GM23338 (cell line): ENCODE results near the gene RIN3. TPM values are rescaled to one million over a fixed set of nuclear protein-coding genes. Genes with fewer than 3 reads are reported as not detected.

ENCODE experiments used
- ATAC-seq: fragments of 200-7000 bp; cut with Tn5 transposase; 3 replicates; pipeline ENCODE4 v1.9.1; 2020
- DNase-seq: peaks from one replicate; pipeline ENCODE4 v3.0.0-alpha.2; 2015; ENCODE audit warnings: low spot score
- H2AFZ ChIP-seq: fragments of 200-600 bp; sonication (generic); 2 replicates; pipeline ENCODE4 v1.8.0; 2016; ENCODE audit warnings: antibody characterized with exemption, mild to moderate bottlenecking, moderate library complexity
- H3F3A ChIP-seq: fragments of 200-600 bp; sonication (generic); replicated peaks from 2 replicates; pipeline ENCODE4 v1.8.0; 2017; ENCODE audit warnings: antibody characterized with exemption, mixed run types, low read depth
- H3K27ac ChIP-seq: fragments of 200-600 bp; sonication (generic); 2 replicates; pipeline ENCODE4 v1.6.1; 2016; ENCODE audit warnings: low read depth
- H3K27me3 ChIP-seq: fragments of 200-600 bp; sonication (generic); 2 replicates; pipeline ENCODE4 v1.8.0; 2016; ENCODE audit warnings: mild to moderate bottlenecking, mixed run types, moderate library complexity; ENCODE audit not compliant: insufficient read depth
- H3K36me3 ChIP-seq: fragments of 200-600 bp; sonication (generic); 2 replicates; pipeline ENCODE4 v1.8.0; 2016; ENCODE audit warnings: mild to moderate bottlenecking; ENCODE audit not compliant: insufficient read depth
- H3K4me1 ChIP-seq: fragments of 200-600 bp; sonication (generic); 2 replicates; pipeline ENCODE4 v1.8.0; 2016; ENCODE audit warnings: mild to moderate bottlenecking, moderate library complexity; ENCODE audit not compliant: insufficient read depth
- H3K4me2 ChIP-seq: fragments of 200-600 bp; sonication (generic); 2 replicates; pipeline ENCODE4 v1.7.1; 2017; ENCODE audit warnings: mixed run types
- H3K4me3 ChIP-seq: fragments of 200-600 bp; sonication (generic); 2 replicates; pipeline ENCODE4 v1.6.1; 2016; ENCODE audit warnings: mixed run types
- H3K79me2 ChIP-seq: fragments of 200-600 bp; sonication (generic); replicated peaks from 2 replicates; pipeline ENCODE4 v1.8.0; 2017; ENCODE audit warnings: mild to moderate bottlenecking; ENCODE audit not compliant: insufficient read depth
- H3K9me2 ChIP-seq: fragments of 200-600 bp; sonication (generic); 2 replicates; pipeline ENCODE4 v1.8.0; 2017; ENCODE audit not compliant: insufficient read depth
- H4K20me1 ChIP-seq: fragments of 200-600 bp; sonication (generic); replicated peaks from 2 replicates; pipeline ENCODE4 v1.8.0; 2017; ENCODE audit warnings: mild to moderate bottlenecking; ENCODE audit not compliant: insufficient read depth
- H3K27ac Mint-ChIP-seq: 2 replicates; pipeline ENCODE4 v1.8.0; 2020; ENCODE audit warnings: inconsistent platforms, mild to moderate bottlenecking, moderate library complexity, mixed read lengths
- H3K27me3 Mint-ChIP-seq: 3 replicates; pipeline ENCODE4 v1.8.0; 2022; ENCODE audit warnings: low read depth, mild to moderate bottlenecking, moderate library complexity, mixed read lengths, inconsistent platforms; ENCODE audit not compliant: insufficient read depth, poor library complexity
- H3K36me3 Mint-ChIP-seq: 3 replicates; pipeline ENCODE4 v1.8.0; 2021; ENCODE audit warnings: low read depth, mild to moderate bottlenecking, inconsistent platforms, moderate library complexity, mixed read lengths
- H3K4me1 Mint-ChIP-seq: 3 replicates; pipeline ENCODE4 v1.8.0; 2020; ENCODE audit warnings: mild to moderate bottlenecking, inconsistent platforms, mixed read lengths
- H3K4me3 Mint-ChIP-seq: 3 replicates; pipeline ENCODE4 v1.8.0; 2021; ENCODE audit warnings: moderate library complexity, mild to moderate bottlenecking, inconsistent platforms, mixed read lengths
- H3K9me3 Mint-ChIP-seq: 3 replicates; pipeline ENCODE4 v1.8.0; 2020; ENCODE audit warnings: moderate library complexity, mild to moderate bottlenecking, inconsistent platforms, mixed read lengths
- CREB1 ChIP-seq: fragments of 250-450 bp; sonication (Bioruptor Pico); IDR thresholded peaks from 2 replicates; pipeline ENCODE4 v1.5.0; 2020; ENCODE audit warnings: low read depth, mild to moderate bottlenecking, moderate library complexity
- EZH2phosphoT487 ChIP-seq: fragments of 200-600 bp; sonication (generic); IDR thresholded peaks from one replicate; pipeline ENCODE4 v1.8.1; 2018; ENCODE audit warnings: antibody characterized with exemption; ENCODE audit not compliant: unreplicated experiment
- NANOG ChIP-seq: IDR thresholded peaks from 2 replicates; pipeline ENCODE4 v1.6.1; 2016; ENCODE audit warnings: antibody characterized with exemption, borderline replicate concordance
- POLR2AphosphoS5 ChIP-seq: IDR thresholded peaks from 2 replicates; pipeline ENCODE4 v1.6.1; 2016; ENCODE audit warnings: antibody characterized with exemption, low read depth
- REST ChIP-seq: IDR thresholded peaks from one replicate; pipeline ENCODE4 v1.6.1; 2018; ENCODE audit warnings: antibody characterized with exemption; ENCODE audit not compliant: unreplicated experiment
- STAT1 ChIP-seq: IDR thresholded peaks from one replicate; pipeline ENCODE4 v1.6.1; 2016; ENCODE audit warnings: antibody characterized with exemption; ENCODE audit not compliant: unreplicated experiment
- ZNF114 ChIP-seq: fragments of 250-450 bp; sonication (Bioruptor Pico); IDR thresholded peaks from 2 replicates; pipeline ENCODE4 v1.5.0; 2020; ENCODE audit warnings: mild to moderate bottlenecking, moderate library complexity
- ZNF331 ChIP-seq: fragments of 250-450 bp; sonication (Bioruptor Pico); IDR thresholded peaks from 2 replicates; pipeline ENCODE4 v1.5.0; 2020; ENCODE audit warnings: low read depth, mild to moderate bottlenecking, moderate library complexity
- polyA plus RNA-seq: library from polyadenylated mRNA; unstranded; fragments of >200 nt; fragmentation: Nextera tagmentation; extraction: Ambion mirVana; gene quantifications from 2 replicates; pipeline ENCODE4 v1.2.1, GENCODE V29; 2016
- total RNA-seq: library from RNA; depleted of rRNA; stranded (reverse); fragments of >200 nt; shearing (Covaris generic); gene quantifications from 2 replicates; pipeline ENCODE4 v1.2.3, GENCODE V29; 2014
- TF ChIP-seq, protein P1 (sequence below): fragments of 250-450 bp; sonication (Bioruptor Pico); IDR thresholded peaks from 2 replicates; pipeline ENCODE4 v1.5.0; 2020; ENCODE audit warnings: mild to moderate bottlenecking, moderate library complexity
- TF ChIP-seq, protein P2 (sequence below): IDR thresholded peaks from 2 replicates; pipeline ENCODE4 v1.6.1; 2016; ENCODE audit warnings: antibody characterized with exemption

RIN3 gene
- total and polyA plus RNA-seq, 2 experiments from 2014 or later: 0.97 to 1.5 TPM

- TF ChIP-seq REST (no peak), ZNF114 (CRISPR knock-in tag) (no peak), EZH2phosphoT487 (no peak), CREB1 (no peak), STAT1 (no peak)
These were observed 31.6 kb upstream of the RIN3 start (continued) for GRCh38 chr14:92481811-92482555.

DNA sequence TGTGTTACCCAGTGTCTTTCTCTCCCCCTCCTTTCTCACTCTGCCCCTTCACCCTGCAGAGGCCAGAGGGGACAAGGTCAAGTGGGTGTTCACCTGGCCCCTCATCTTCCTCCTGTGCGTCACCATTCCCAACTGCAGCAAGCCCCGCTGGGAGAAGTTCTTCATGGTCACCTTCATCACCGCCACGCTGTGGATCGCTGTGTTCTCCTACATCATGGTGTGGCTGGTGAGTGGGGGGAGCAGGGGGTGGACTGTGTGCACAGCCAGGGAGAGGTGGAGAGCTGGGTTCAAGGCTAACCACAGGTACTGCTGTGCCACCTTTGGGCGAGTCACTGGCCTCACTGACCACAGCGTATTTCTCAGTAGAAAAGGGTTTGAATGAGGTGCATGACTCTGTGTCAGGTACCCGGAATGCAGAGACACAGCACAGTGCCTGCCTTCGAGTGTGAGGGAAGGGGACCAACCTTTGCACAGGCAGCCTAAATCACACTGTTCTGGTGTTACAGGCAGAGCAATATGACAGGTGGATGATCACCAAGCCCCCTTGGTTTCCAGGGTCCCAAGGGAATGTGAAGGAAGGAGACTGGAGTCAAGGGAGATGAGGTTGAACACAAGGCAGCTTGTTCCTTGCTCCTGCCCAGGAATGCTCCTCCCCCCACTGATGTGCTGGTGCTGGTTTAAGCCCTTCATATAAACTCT is 30.8 kb upstream of the RIN3 start:
- Histone ChIP-seq H2AFZ (no peak overlapping the region), H3K4me2 (no peak overlapping the region), H3K9me2 (no peaks in the 10 kb centered on the region), H3K27ac (no peak overlapping the region), H3K36me3 (no peaks in the 10 kb centered on the region), H3K27me3 (no peaks in the 10 kb centered on the region), H3K4me1 (no peaks in the 10 kb centered on the region), H4K20me1 (no peaks in the 10 kb centered on the region), H3K4me3 (no peak overlapping the region), H3K79me2 (no peaks in the 10 kb centered on the region), H3F3A (no peaks in the 10 kb centered on the region)
- Mint-ChIP-seq H3K9me3 (no peaks in the 10 kb centered on the region; the same call in 2 of the 3 replicates), H3K36me3 (no peaks in the 10 kb centered on the region), H3K4me3 (no peak overlapping the region), H3K27me3 (peaks cover 3% of the 10 kb centered on the region), H3K27ac (no peak overlapping the region), H3K4me1 (peaks cover 15% of the 10 kb centered on the region)
- TF ChIP-seq, protein P1, sequence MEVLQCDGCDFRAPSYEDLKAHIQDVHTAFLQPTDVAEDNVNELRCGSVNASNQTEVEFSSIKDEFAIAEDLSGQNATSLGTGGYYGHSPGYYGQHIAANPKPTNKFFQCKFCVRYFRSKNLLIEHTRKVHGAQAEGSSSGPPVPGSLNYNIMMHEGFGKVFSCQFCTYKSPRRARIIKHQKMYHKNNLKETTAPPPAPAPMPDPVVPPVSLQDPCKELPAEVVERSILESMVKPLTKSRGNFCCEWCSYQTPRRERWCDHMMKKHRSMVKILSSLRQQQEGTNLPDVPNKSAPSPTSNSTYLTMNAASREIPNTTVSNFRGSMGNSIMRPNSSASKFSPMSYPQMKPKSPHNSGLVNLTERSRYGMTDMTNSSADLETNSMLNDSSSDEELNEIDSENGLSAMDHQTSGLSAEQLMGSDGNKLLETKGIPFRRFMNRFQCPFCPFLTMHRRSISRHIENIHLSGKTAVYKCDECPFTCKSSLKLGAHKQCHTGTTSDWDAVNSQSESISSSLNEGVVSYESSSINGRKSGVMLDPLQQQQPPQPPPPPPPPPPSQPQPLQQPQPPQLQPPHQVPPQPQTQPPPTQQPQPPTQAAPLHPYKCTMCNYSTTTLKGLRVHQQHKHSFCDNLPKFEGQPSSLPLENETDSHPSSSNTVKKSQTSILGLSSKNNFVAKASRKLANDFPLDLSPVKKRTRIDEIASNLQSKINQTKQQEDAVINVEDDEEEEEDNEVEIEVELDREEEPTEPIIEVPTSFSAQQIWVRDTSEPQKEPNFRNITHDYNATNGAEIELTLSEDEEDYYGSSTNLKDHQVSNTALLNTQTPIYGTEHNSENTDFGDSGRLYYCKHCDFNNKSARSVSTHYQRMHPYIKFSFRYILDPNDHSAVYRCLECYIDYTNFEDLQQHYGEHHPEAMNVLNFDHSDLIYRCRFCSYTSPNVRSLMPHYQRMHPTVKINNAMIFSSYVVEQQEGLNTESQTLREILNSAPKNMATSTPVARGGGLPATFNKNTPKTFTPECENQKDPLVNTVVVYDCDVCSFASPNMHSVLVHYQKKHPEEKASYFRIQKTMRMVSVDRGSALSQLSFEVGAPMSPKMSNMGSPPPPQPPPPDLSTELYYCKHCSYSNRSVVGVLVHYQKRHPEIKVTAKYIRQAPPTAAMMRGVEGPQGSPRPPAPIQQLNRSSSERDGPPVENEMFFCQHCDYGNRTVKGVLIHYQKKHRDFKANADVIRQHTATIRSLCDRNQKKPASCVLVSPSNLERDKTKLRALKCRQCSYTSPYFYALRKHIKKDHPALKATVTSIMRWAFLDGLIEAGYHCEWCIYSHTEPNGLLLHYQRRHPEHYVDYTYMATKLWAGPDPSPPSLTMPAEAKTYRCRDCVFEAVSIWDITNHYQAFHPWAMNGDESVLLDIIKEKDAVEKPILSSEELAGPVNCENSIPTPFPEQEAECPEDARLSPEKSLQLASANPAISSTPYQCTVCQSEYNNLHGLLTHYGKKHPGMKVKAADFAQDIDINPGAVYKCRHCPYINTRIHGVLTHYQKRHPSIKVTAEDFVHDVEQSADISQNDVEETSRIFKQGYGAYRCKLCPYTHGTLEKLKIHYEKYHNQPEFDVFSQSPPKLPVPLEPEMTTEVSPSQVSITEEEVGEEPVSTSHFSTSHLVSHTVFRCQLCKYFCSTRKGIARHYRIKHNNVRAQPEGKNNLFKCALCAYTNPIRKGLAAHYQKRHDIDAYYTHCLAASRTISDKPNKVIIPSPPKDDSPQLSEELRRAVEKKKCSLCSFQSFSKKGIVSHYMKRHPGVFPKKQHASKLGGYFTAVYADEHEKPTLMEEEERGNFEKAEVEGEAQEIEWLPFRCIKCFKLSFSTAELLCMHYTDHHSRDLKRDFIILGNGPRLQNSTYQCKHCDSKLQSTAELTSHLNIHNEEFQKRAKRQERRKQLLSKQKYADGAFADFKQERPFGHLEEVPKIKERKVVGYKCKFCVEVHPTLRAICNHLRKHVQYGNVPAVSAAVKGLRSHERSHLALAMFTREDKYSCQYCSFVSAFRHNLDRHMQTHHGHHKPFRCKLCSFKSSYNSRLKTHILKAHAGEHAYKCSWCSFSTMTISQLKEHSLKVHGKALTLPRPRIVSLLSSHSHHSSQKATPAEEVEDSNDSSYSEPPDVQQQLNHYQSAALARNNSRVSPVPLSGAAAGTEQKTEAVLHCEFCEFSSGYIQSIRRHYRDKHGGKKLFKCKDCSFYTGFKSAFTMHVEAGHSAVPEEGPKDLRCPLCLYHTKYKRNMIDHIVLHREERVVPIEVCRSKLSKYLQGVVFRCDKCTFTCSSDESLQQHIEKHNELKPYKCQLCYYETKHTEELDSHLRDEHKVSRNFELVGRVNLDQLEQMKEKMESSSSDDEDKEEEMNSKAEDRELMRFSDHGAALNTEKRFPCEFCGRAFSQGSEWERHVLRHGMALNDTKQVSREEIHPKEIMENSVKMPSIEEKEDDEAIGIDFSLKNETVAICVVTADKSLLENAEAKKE (CRISPR knock-in tag): no peak
- TF ChIP-seq ZNF331 (CRISPR knock-in tag) (no peak), NANOG (no peak), POLR2AphosphoS5 (no peak), STAT1 (no peak)
- TF ChIP-seq, protein P2, sequence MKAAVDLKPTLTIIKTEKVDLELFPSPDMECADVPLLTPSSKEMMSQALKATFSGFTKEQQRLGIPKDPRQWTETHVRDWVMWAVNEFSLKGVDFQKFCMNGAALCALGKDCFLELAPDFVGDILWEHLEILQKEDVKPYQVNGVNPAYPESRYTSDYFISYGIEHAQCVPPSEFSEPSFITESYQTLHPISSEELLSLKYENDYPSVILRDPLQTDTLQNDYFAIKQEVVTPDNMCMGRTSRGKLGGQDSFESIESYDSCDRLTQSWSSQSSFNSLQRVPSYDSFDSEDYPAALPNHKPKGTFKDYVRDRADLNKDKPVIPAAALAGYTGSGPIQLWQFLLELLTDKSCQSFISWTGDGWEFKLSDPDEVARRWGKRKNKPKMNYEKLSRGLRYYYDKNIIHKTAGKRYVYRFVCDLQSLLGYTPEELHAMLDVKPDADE: no peak
- ATAC-seq (no peak), DNase-seq (no peak)
